ENCODE results near the gene MCRIP1. TPM values are rescaled to one million over a fixed set of nuclear protein-coding genes. Genes with fewer than 3 reads are reported as not detected.
A peak's percentile ranks its signal among the peaks of the same experiment; 100 is the strongest.

Gene MCRIP1
- total and polyA plus RNA-seq, 2 of the 13 experiments (the other 11 are each of a cell fraction or from before 2014, with no cell fraction given), result 79.7 to 84.9 TPM

DNA sequence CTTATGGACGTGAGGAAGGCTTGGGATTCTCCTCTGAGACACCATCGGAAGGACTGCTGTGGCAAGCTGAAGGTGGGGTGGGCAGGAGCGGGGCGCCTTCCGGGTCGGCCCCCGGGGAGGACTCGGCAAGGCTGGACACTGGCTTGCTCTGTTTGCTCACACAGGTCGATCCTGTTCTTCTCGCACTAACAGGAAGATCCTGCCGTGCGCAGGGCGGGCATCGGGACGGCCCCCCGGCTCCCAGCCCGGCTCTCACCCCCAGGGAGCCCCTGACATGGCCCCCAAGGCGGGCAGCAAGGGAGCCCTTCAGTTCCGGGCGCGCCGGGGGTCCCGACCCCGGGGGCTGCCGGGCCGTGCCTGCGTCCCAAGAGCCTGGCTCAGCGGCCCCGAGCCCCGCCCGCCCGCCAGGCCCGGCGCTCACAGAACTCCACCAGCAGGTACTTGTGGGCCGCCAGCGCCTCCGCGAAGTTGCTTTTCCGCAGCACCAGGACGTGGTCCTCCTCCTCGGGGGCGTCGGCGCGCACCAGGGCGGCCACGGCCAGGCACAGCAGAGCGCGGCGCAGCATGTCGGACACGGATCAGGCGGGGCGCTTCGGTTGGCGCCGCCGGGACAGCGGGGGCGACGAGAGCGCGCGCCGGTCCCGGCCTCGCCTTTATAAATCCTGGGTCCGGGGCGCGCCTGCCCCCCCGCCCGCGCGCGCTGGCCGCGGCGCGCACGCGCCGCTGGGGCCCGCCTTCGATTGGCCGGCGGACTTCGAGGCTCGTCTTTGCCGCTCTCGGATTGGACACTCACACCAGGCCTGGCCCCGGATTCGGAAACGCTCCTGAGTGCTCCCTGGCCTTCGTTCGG, 27.0 kb upstream of the MCRIP1 start, which contains the start of gene P4HB (continued):
- TF ChIP-seq, protein P1, sequence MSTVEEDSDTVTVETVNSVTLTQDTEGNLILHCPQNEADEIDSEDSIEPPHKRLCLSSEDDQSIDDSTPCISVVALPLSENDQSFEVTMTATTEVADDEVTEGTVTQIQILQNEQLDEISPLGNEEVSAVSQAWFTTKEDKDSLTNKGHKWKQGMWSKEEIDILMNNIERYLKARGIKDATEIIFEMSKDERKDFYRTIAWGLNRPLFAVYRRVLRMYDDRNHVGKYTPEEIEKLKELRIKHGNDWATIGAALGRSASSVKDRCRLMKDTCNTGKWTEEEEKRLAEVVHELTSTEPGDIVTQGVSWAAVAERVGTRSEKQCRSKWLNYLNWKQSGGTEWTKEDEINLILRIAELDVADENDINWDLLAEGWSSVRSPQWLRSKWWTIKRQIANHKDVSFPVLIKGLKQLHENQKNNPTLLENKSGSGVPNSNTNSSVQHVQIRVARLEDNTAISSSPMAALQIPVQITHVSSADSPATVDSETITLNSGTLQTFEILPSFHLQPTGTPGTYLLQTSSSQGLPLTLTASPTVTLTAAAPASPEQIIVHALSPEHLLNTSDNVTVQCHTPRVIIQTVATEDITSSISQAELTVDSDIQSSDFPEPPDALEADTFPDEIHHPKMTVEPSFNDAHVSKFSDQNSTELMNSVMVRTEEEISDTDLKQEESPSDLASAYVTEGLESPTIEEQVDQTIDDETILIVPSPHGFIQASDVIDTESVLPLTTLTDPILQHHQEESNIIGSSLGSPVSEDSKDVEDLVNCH (CRISPR knock-in tag; IDR thresholded peaks at IDR 0.05), result no peak
- TF ChIP-seq HBP1 (CRISPR knock-in tag; IDR thresholded peaks at IDR 0.05; ENCODE audit: low read depth) (peak; percentile 96), ZNF329 (CRISPR knock-in tag; IDR thresholded peaks at IDR 0.05; ENCODE audit: low read depth) (peak; percentile 37; the same call in 1 of the 2 replicates), NR2C2 (CRISPR knock-in tag; IDR thresholded peaks at IDR 0.05; ENCODE audit: borderline replicate concordance) (peak; percentile 96; the same call in 1 of the 2 replicates), ZNF572 (CRISPR knock-in tag; IDR thresholded peaks at IDR 0.05) (no peak), BRCA1 (CRISPR knock-in tag; IDR thresholded peaks at IDR 0.05) (no peak), ZNF720 (CRISPR knock-in tag; IDR thresholded peaks at IDR 0.05) (0 out of 2 replicates have a peak, but pooled peaks have one; percentile 70), ZNF318 (CRISPR knock-in tag; IDR thresholded peaks at IDR 0.05) (no peak), ZNF788 (CRISPR knock-in tag; IDR thresholded peaks at IDR 0.05; ENCODE audit: borderline replicate concordance) (peak; percentile 27; the same call in 1 of the 2 replicates), ZNF331 (CRISPR knock-in tag; IDR thresholded peaks at IDR 0.05) (peak; percentile 74; the same call in 1 of the 2 replicates), ZNF230 (CRISPR knock-in tag; IDR thresholded peaks at IDR 0.05) (peak; percentile 23; the same call in 1 of the 2 replicates), ZNF343 (CRISPR knock-in tag; IDR thresholded peaks at IDR 0.05) (peak; percentile 12; the same call in 1 of the 2 replicates)
- TF ChIP-seq, protein P2, sequence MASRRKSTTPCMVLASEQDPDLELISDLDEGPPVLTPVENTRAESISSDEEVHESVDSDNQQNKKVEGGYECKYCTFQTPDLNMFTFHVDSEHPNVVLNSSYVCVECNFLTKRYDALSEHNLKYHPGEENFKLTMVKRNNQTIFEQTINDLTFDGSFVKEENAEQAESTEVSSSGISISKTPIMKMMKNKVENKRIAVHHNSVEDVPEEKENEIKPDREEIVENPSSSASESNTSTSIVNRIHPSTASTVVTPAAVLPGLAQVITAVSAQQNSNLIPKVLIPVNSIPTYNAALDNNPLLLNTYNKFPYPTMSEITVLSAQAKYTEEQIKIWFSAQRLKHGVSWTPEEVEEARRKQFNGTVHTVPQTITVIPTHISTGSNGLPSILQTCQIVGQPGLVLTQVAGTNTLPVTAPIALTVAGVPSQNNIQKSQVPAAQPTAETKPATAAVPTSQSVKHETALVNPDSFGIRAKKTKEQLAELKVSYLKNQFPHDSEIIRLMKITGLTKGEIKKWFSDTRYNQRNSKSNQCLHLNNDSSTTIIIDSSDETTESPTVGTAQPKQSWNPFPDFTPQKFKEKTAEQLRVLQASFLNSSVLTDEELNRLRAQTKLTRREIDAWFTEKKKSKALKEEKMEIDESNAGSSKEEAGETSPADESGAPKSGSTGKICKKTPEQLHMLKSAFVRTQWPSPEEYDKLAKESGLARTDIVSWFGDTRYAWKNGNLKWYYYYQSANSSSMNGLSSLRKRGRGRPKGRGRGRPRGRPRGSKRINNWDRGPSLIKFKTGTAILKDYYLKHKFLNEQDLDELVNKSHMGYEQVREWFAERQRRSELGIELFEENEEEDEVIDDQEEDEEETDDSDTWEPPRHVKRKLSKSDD (CRISPR knock-in tag; IDR thresholded peaks at IDR 0.05; ENCODE audit: low read depth), result 0 out of 2 replicates have a peak, but pooled peaks have one; percentile 48
